ENCODE measurements around the gene UBE2V1. TPM values are rescaled to one million over a fixed set of nuclear protein-coding genes. Genes with fewer than 3 reads are reported as not detected.

UBE2V1 gene
- total RNA-seq, 1 donor, result 33.4 TPM

Other genes starting within 250 kb of the UBE2V1 start
- gene SPATA2, start 197.6 kb downstream of the UBE2V1 start, total RNA-seq, result 6.2 TPM
- 239 TPM for gene RNF114, start 176.8 kb downstream of the UBE2V1 start, total RNA-seq
- gene SNAI1, start 130.2 kb downstream of the UBE2V1 start, total RNA-seq, result 1.1 TPM
- 48.2 TPM for gene PEDS1, start 40.6 kb upstream of the UBE2V1 start, total RNA-seq
- gene CEBPB, start 77.7 kb upstream of the UBE2V1 start, total RNA-seq, result 22.4 TPM

All from hematopoietic multipotent progenitor cell (in vitro differentiated cells).